Psoas muscle (tissue), 8 donors: ENCODE data around the gene LGALS1. TPM values are rescaled to one million over a fixed set of nuclear protein-coding genes. Genes with fewer than 3 reads are reported as not detected.
"Not testable (repeated sequence)": the region's sequence is repeated elsewhere in the genome, so short reads cannot be mapped to it uniquely, and the experiment has no call there.

Source experiments
- ATAC-seq, 4 donors: fragments of 200-7000 bp; cut with Tn5 transposase; one replicate each; pipeline ENCODE4 v1.9.1; 2020; ENCODE audit warnings: moderate library complexity in 3 of 4, mild to moderate bottlenecking in 2 of 4
- DNase-seq, 2 donors: peaks; one replicate each; pipeline ENCODE4 v3.0.0-alpha.2; 2020
- H3K27ac ChIP-seq: fragments of 200-600 bp; one replicate; pipeline ENCODE4 v1.8.0; 2022
- H3K27me3 ChIP-seq, 3 donors: fragments of 200-600 bp in 1 of 3; one replicate each; pipeline versions ENCODE4 v1.6.1 to v1.8.0; 2013 to 2022; ENCODE audit warnings: low read length in 2 of 3, mild to moderate bottlenecking in 2 of 3, moderate library complexity in 1 of 3; ENCODE audit not compliant: insufficient read depth in 3 of 3
- H3K36me3 ChIP-seq, 2 donors: fragments of 200-600 bp in 1 of 2; one replicate each; pipeline versions ENCODE4 v1.6.1 to v1.8.0; 2013 to 2022; ENCODE audit warnings: low read depth in 1 of 2, mild to moderate bottlenecking in 1 of 2, moderate library complexity in 1 of 2; ENCODE audit not compliant: insufficient read depth in 1 of 2
- H3K4me1 ChIP-seq: fragments of 200-600 bp; one replicate; pipeline ENCODE4 v1.8.0; 2022
- H3K4me3 ChIP-seq: fragments of 200-600 bp; one replicate; pipeline ENCODE4 v1.8.0; 2022; ENCODE audit warnings: mild to moderate bottlenecking
- H3K9me3 ChIP-seq: fragments of 200-600 bp; one replicate; pipeline ENCODE4 v1.8.0; 2022
- CTCF ChIP-seq: fragments of 200-600 bp; IDR thresholded peaks from one replicate; pipeline ENCODE4 v1.8.0; 2022; ENCODE audit warnings: antibody characterized with exemption
- WGBS, 3 donors: extraction: QIAGEN DNeasy Blood & Tissue Kit; methylation state at CpG; one replicate each; pipeline versions ENCODE4 v1.1.6 to v1.1.7; 2013; 5-methylcytosine and 5-hydroxymethylcytosine counted together
- intact Hi-C, 2 donors: fragments of 100-400 bp; cut with DNase I; formaldehyde crosslinking; loops; one replicate each; pipeline versions ENCODE4 v1.11.0 to v1.14.2; 2022
- polyA plus RNA-seq, 3 donors: library from polyadenylated mRNA; stranded (reverse); fragments of 200-250 nt; gene quantifications; one replicate each; pipeline ENCODE4 v1.2.3, GENCODE V29; 2013
- total RNA-seq, 4 donors: library from RNA; stranded (reverse); fragmentation: NEBNext Ultra II Directional in 2 of 4; extraction: Animal tissue kit (Norgen Biotek cat#: 25700) in 2 of 4; gene quantifications; one replicate each; pipeline versions ENCODE4 v1.2.1 to v1.2.4, GENCODE V29; 2021 to 2023
- donor health status: healthy with polysubstance abuse.
- donor health status: DM: no; HTN: no; CAD: no; lungs with moderate emphysema.
- donor health status: Bipolar disorder and iron deficiency.
- donor health status: healthy.
- donor health status: DM: yes; HTN: yes; CAD: no.
- donor health status: DM: no; HTN: no; CAD: no.
- donor health status: DM: no; HTN: no; CAD: no.
- donor health status: DM: yes; HTN: yes; CAD: no.

LGALS1 gene
- total and polyA plus RNA-seq, 7 donors, result 434 to 1,817 (median 976) TPM

- no peak for TF ChIP-seq CTCF
- Histone ChIP-seq H3K4me1 (peaks cover 24% of the 10 kb centered on the region), H3K27me3 (no peaks in the 10 kb centered on the region), H3K4me3 (no peak overlapping the region), H3K36me3 (peaks cover 0 to 67% of the 10 kb centered on the region in 2 donors), H3K9me3 (no peaks in the 10 kb centered on the region), H3K27ac (no peak overlapping the region)
- 79 to 82% (median 81%) methylated on average over 18 of the region's 18 CpGs for WGBS, 3 donors
- DNase-seq (peak; percentile 33 to 79), ATAC-seq (peak; percentile 49 to 68 (median 55))
- intact Hi-C loops, result no loop called here
These were observed 15.6 kb downstream of the LGALS1 start for GRCh38 chr22:37690901-37691504.

DNA sequence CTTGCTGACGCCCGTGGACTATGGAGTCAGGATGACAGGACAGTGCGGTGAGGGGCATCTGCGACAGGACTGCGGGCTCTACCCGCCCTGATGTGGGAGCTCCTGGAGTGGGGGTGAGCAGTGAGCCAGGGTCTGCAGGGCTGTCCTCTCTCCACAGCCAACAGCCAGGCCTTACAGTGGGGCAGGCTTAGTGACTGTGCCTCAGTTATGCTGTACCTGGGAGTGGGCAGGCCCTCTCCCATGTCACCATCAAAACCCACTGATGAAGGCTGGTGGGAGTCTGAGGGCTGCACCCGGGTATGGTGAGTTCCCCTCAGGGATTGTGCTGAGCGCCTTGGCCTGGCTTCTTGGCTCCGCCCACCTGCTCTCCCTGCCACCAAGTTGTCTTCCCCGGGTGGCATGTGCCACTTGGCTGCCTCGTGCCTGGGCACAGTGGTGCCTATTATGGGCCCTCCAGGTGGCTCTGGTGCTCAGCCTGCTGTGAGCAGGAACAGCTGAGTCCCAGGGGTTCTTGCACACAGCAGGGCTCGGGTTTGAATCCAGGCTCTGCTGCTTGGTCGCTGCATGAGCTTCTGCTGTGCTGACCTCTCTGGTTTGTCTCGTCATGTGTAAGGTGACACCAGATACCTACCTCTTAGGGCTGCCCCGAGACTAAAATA is 17.3 kb downstream of the LGALS1 start:
- 76 to 85% (median 76%) methylated on average over 15 of the region's 15 CpGs for WGBS, 3 donors
- H3K9me3 ChIP-seq, result no peaks in the 10 kb centered on the region

DNA sequence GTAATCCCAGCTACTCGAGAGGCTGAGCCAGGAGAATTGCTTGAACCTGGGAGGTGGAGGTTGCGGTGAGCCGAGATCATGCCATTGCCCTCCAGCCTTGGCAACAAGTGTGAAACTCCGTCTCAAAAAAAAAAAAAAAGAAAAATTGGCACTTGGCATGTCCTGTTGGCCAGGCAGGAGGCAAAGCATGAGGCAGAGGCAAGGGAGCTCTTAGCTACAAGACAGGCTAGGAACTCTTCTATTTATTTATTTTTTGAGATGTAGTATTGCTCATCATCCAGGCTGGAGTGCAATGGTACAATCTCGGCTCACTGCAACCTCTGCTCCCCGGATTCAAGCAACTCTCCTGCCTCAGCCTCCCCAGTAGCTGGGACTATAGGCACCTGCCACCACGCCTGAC is 18.7 kb downstream of the LGALS1 start:
- intact Hi-C loops, H3K27ac ChIP-seq, H3K9me3 ChIP-seq, H3K4me3 ChIP-seq, H3K27me3 ChIP-seq, DNase-seq, ATAC-seq: not testable (repeated sequence)
- peaks cover 12% of the 10 kb centered on the region for H3K4me1 ChIP-seq
- 85 to 93% (median 89%) methylated on average over 6 to 7 of the region's 7 CpGs for WGBS, 3 donors
- H3K36me3 ChIP-seq, result peaks cover 0 to 51% of the 10 kb centered on the region in 2 donors

More for the DNA sequence above, 17.3 kb downstream of the LGALS1 start:
- ATAC-seq (no peak), DNase-seq (no peak)
- no peak for TF ChIP-seq CTCF
- intact Hi-C loops, result no loop called here
- no peak overlapping the region for H3K4me3 ChIP-seq
- no peaks in the 10 kb centered on the region for H3K27me3 ChIP-seq
- peaks cover 0 to 65% of the 10 kb centered on the region in 2 donors for H3K36me3 ChIP-seq
- H3K27ac ChIP-seq, result no peak overlapping the region
- peaks cover 20% of the 10 kb centered on the region for H3K4me1 ChIP-seq

DNA sequence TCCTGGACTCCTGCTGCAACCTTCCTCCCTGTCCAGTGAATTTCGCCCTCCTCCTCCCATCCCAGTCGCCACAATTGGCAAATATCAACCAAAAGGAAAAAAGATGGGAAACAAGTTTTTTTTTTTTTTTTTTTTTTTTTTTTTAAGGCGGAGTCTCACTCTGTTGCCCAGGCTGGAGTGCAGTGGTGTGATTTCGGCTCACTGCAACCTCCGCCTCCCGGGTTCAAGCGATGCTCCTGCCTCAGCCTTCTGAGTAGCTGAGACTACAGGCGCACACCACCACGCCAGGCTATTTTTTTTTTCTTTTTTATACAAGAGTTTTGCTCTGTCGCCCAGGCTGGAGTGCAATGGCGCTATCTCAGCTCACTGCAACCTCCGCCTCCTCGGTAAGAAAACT is 20.8 kb downstream of the LGALS1 start:
- not testable (repeated sequence) for H3K9me3 ChIP-seq, H3K27me3 ChIP-seq, H3K27ac ChIP-seq, ATAC-seq
- Histone ChIP-seq H3K4me3 (peak overlapping the region; percentile 38), H3K36me3 (peaks cover 0 to 31% of the 10 kb centered on the region in 2 donors), H3K4me1 (peaks cover 12% of the 10 kb centered on the region)
- 15 to 21% (median 19%) methylated on average over 13 of the region's 13 CpGs for WGBS, 3 donors
- DNase-seq, result peak in 1 of 2 donors; percentile 14
- intact Hi-C loops, result loop anchor here (5.0 kb wide), 2 partner anchors 41 to 46 kb away; no protein-coding TSS in a partner anchor

DNA sequence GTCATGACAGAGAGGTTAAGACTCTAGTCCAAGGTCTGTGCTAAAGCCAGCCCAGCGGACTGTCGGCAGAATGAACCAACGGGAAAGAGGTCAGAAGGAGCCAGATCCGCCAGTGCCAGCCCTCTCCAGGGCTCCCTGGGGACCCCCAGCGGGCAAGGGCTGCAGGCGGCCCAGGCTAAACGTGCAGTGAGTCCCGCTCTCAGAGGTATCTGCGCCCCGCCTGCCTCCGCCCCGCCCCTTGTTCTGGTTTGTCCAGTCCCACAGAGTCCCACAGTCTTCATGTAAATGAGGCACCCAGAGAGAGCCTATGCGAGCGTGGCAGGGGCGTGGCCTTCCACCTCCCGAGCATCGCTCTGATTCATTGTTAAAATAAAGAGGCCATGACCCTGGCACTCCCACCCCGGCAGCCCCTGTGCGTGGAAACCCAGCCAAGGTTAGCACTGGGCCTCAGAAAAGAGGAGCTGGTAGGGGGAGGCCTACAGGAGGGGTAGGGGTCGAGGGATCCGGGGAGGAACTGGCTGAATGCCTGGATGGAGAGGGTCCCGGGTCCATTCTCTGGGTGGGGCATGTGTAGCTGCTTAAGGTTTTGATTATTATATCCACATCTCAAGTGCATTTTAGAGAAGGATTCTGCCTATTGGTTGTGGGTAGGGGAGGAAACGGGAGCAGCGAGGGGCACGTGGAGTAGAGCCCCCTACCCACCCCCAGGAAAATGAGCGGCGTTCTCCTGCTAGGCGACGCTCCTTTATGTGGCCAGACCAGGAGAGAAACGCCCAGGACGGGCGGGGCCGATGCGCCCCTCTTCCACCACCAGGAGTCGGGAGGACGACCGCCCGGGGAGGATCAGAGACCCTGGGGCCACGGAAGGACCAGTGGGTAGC is 21.5 kb downstream of the LGALS1 start, which contains the start of gene TRIOBP:
TRIOBP (plus strand) TSS at position 392 of the 881 bp plus-strand sequence. CDS start 4,318 bp downstream, outside the sequence.
- peak within 1 kb of the TSS; percentile 38 for H3K4me3 ChIP-seq
- H3K36me3 ChIP-seq, result peaks cover 0 to 25% of the 10 kb centered on the region in 2 donors
- peak; percentile 44 for TF ChIP-seq CTCF
- no peaks in the 10 kb centered on the region for H3K27me3 ChIP-seq
- ATAC-seq, result peak; percentile 96 to 98 (median 97)
- peak; percentile 95 to 97 for DNase-seq
- intact Hi-C loops, result loop anchor here (5.0 kb wide), 2 partner anchors 40 to 45 kb away; no protein-coding TSS in a partner anchor
- no peaks in the 10 kb centered on the region for H3K9me3 ChIP-seq
- peaks cover 12% of the 10 kb centered on the region for H3K4me1 ChIP-seq
- H3K27ac ChIP-seq, result no peak within 1 kb of the TSS
- WGBS, 3 donors, result 7 to 13% (median 9%) methylated on average over 37 to 39 of the region's 39 CpGs
